ENCODE data around the gene MEGF11.

The MEGF11 gene

DNA sequence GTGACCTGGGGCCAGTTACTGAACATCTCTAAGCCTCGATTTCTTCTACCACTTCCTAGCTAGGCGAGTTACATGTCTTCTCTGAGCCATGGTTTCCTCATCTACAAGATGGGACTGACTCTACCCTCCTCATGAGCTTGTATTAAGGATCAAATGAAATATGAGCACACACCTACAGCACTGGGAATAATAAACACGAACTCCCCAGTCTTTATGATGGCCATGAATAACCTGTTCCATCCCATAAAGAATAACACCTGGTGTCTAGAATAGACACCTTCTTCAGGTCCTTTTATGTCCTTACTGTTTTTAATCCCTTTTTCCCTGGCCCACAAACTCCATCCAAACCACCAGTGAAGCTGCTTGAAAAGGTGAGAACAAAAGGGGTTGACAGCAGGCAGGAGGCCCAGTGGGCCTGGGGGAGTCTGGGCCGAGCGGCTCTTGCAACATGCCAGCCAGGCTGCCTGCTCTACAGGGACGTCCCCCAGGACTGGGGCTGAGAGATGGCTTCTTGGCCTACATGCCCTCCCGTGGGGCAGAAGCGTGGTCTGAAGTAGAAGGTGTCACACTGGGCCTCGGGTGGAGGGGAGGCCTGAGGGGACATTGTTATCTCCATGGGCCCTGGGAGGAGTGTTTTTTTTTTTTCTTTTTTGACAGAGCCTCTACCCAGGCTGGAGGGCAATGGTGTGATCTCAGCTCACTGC lies 206.1 kb downstream of the MEGF11 start:
- DNase-seq: no peak

DNA sequence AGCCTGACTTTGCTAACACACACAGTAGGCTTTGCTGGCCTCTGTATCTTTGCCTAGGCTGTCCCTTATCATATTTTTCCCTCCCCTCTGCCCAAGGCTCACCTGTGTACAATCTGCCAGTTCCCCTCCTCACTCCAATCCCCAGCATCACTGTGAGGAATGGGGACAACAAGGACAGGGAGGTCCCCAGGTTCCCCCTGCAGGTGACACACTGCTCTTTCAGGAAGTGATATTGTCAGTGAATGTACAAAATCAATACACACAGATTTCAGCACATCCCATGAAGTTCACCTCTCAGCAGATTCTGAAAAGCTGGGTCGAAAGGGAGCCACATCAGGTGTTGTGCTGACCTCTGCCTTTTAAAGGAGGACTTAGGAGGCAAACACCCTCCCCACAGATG lies 206.8 kb downstream of the MEGF11 start:
- no peak for DNase-seq

DNA sequence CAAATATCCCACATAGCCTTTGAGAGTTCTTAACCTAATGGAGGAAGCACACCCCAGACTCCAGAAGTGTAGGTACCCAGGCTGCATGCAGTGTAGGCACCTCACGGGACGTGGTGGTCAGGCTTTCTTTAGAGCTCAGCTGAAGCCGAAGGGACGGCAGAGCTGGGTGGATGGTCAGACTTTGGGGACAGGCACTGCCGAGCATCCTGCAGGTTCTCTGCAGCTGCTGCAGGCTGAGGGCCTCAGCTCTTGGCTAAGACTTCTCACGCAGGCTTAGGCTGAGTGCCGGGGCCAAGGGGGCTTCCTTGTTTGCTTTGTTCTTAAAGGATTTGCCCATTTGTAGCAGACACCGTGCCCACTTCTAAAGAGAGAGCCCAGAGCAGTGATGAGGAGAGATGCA lies 207.2 kb downstream of the MEGF11 start:
- DNase-seq: no peak

DNA sequence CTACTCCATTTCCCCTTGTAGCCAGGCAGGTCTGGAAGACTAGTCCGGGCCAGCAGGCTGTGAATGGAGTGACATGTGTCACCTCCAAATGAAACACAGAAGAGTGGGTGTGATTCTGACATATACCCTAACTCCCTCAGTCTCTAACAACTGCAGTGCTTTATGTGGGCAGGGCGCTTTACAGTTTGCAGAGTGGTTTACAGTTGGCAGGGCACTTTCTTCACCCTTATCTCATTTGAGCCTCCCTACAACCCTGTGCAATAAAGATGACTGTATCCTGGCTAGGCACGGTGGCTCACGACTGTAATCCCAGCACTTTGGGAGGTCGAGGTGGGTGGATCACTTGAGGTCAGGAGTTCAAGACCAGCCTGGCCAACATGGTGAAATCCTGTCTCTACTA lies 208.0 kb downstream of the MEGF11 start:
- no peak for DNase-seq

DNA sequence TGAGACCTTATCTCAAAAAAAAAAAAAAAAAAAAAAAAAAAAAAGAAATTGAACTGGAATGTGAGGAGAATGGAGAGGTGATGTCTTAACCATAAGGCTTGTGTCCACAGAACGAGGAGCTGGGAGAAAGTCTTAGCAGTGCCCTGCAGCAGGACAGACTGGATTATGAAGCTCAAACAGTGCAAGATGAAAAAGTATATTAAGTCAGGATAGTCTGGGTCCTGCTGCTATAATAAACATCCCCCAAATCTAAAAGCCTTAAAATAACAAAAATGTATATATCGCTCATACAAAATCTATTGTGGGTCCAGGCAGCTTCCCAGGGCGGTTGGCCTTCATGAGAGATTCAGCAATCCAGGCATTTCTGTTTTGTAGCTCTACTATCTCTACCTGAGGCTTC lies 208.7 kb downstream of the MEGF11 start:
- DNase-seq: no peak

DNA sequence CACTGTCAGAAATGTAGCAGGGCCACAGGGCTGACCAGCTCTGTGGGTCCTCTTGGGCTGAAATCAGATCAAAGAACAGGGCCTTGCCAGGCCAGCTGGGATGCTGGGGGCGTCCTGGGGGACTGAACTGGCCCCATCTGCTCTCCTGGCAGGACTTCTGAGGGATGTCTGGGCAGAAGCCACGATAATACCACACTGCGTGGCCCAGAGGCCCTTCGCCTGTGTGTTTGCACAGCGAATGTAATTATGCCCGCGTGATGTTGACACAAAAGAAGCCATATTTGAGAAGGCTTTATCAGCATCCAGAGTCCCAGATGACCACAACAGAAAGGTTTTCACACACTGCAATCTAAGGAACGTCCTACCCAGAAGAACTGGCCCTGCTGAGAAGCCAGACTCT lies 210.3 kb downstream of the MEGF11 start:
- DNase-seq: no peak

DNA sequence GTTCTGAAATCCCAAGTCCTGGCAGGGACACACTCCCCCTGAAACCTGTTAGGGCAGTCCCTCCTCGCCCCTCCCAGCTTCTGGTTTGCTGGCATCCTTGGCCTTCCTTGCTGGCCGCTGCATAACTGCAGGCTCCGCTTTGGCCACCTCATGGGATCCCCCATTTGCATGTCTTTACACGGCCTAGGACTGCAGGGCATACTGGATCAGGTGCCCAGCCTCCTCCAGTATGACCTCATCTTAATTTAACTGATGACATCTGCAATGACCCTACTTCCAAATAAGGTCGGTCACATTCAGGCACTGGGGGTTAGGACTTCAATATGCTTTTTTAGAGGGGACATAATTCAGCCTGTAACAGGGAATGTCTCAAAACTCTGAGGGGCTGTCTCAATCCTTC lies 210.9 kb downstream of the MEGF11 start:
- DNase-seq: no peak

DNA sequence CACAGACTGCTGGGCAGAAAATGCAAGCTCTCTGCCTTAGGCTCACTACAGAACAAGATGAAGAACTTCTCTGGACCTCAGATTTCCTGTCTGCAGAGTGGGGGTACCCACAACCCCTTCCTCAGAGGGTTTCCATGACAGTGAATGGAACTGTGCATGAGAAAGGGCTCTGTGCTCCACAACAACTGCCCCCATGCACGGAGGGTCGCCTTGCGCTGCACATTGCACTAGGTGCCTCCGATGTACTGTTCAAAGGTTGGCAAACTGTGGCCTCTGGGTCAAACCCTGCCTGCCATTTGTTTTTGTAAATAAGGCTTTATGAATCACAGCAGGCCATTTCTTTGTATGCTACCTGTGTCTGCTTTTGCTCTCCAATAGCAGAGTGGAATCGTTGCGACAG lies 212.3 kb downstream of the MEGF11 start:
- no peak for DNase-seq

DNA sequence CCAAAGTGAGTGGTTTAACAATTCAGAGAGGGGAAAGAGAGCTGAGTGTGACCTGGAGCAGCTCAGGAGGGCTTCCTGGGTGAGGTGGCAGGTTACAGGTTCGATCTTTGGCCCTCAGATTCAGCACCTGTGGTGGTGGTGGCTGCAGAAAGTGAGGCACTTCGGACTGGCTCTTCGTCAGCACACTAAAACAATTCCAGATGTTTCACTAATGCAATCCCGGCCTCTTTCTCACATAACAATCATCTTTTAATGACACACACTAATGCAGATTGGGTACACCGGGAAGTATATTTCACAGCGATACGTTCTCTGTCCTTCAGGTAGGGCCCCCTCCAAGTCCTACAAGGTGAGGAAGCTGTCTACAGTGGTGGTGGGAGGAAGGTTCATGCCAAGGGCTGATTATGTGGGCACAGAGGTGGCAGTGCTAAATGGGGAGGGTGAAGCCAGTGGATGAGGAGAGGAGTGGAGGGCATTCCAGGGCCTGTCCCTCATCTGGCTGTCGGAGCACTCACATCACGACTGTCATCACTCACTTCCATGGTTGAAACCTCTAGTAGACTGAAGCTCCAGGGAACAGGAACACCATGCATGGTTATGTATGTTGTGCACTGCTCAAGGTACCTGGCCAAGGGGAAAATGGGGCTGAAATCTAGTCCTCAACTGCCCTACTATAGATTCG lies 213.2 kb downstream of the MEGF11 start:
- DNase-seq: no peak

DNA sequence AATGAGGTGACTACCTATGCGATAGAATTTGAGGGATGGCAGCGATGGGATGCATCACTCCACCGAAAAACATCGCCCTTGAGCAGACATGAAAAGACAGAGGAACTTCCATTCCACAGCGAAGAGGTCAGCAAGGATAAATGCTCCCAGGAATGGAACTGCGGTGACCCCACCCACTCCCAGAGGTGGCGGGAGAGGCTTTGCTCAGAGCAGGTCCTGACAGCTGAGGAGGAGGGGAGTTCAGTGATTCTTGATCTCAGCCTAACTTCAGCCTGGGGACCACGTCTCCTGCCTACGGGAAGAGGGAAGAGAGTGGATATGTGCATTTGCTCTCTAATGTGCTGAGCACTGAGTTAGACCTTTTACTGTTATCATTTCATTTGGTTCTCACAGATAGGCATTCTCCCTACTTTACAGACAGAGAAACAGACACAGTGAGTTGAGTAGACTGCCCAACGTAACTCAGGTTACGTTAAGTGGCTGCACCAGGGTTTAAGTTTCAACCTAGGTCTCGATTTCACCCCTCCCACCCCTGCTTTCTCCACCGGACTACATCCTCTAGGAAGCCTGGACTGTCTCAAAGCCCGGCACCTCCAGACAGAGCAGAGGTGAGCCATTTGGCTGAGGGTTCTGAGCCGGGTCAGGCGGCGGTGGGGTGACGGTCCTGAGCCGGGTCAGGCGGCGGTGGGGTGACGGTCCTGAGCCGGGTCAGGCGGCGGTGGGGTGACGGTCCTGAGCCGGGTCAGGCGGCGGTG lies 214.3 kb downstream of the MEGF11 start:
- DNase-seq: no peak

DNA sequence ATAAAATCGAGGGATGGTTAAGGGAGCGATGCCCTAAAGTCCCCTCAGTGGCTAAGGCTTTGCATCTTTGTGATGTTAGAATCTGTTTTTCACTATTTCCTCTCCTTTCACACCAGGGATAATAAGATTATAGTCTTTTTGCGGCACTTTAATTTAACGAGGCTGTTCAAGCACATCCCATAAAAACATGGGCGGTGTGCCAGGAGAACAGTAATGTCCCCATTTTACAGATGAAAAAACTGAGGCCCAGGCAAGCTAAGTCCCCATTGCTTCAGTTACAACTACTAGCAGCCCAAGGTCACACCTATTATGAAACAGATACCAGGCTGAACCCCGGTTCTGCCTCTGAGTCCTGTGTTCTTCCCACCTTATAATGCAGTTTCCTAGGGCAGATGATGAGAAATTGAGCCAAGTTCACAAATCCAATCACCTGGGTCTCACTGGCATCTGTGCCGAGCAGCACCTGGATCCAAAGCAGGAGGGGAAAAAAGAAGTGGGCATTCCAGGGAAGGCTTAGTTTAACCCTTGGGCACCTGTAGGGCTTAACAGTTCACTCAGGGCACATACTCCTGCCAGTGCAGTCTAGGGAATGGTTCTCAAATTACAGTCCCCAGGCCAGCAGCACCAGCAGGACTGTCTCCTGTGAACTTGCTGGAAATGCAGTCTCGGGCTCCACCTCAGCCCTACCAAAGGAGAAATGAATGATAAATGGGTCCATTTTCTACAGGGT lies 215.0 kb downstream of the MEGF11 start:
- DNase-seq: no peak

DNA sequence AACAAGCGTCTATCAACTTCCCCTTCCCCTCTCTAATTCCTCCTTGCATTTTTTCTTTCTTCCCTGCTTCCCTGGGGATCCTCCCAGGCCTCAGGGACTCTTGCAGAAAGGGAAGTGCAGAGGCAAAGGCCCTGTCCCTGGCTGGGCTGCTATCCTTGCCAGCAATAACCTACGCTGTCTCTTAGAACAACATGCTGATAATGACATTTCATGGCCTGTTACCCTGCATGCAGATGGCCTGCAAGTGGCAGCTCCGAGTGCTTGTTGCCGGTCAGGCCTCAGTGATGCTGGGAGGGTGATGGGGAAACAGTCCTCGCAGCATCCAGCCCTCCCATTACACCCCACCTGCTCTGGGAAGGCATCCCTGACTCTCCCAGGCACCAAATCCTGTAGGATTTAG lies 216.7 kb downstream of the MEGF11 start:
- DNase-seq: no peak

DNA sequence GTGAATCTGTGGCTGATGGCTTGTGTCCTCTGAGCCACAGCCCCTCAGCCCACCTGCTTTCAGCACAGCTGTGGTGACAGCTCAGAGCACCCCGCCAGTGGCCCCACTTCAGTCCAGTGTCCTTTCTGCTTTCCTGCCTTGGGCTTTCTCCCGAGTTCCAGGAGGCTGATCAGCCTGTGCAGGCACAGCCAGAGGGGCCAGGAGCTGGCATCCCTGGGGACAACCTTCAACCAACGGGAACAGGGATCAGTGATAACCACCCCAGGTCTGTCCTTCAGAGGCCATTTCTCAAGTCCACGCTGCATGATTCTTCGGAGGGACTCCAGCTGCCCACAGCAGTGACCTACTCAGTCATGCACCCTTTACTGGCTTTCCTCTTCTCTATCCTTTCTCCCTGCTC lies 217.6 kb downstream of the MEGF11 start:
- no peak for DNase-seq

DNA sequence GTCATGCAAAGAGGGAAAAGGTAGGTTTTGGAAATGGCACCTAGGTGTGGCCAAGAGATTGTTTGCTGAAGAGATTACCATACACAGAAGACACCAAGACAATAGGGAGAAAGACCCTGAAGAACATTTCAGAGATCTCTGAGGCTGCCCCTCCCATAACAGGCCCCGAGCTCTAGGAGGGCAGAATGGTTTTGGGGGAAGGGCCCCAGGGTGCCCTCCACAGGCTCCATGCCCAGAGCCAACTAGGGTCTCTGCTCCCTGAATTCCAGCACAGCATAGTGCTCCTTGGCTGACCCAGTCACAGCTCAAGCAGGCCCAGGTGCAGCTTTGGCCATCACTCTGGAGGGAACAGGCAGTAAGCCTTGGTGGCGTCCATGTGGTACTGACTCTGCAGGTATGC lies 220.4 kb downstream of the MEGF11 start:
- no peak for DNase-seq

DNA sequence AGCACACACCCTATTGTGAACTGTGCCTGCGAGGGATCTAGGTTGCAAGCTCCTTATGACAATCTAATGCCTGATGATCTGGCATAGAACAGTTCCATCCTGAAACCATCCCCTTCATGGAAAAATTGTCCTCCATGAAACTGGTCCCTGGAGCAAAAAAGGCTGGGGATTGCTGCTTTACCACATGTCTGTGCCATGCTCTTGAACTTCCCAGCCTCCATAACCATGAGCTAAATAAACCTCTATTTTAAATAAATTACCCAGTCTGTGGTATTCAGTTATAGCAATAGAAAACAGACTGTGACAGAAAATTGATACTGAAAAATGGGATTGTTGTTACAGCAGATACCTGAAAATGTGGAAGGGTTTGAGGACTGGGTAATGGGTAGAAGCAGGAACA lies 221.5 kb downstream of the MEGF11 start:
- no peak for DNase-seq

DNA sequence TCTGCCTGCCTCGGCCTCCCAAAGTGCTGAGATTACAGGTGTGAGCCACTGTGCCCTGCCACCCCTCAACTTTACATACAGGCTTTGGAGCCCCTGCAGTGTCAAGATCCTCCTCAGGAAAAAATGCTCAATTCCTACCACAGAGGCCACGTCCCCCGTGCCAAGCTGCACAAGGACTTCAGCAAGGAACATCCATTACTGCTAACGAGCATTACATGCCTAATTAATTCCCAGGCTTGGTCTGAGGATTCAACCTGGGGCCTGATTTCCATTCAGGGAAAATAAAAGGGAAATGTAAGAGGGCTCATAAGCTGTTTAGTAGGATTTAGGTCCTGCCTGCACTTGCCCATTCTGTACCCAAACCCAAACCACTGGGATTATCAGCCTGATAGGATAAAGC lies 222.9 kb downstream of the MEGF11 start:
- DNase-seq: no peak

DNA sequence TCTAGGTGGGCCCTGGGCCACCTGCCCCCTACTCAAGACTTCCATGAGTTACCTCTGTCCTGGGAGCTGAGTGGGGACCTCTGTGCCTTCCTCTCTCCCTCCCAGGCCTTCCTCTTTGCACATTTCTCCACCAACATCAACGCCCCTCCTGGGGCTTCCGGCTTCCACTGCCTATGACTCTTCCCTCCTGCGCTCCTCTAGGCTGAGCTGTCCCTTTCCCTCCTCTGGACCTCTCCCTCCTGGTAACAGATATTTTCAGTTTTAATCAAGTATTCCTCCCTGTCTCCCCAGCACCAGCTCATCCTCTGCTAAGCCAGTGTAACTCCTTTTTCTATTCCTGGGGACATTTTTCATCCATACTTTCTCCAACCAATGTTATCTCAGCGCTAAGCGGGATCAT lies 223.9 kb downstream of the MEGF11 start:
- DNase-seq: no peak

DNA sequence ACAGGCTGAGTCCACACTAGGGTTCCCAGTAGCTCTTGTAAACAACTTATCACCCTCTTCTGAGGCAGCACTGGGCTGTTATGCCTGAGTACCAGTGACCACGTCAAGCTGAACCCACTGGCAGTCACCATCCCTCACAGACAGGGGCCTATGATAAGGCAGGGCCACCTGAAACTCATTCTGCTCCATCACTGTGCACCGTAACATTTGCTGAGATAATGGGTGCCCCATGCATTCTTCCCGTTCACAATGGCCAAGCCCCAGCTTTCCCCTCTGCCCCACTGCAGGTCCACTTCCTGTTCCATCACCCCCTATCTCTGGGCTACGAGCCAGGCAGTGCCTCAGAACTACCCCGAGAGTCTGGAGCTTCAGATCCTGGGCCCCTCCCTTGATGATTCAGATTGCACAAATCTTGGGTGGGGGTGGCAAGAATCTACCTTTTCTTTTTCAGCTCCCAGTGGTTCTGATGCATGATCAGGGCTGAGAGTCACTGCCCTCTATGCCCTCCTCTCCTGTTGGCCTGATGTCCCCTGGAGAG lies 226.2 kb downstream of the MEGF11 start:
- DNase-seq: no peak

DNA sequence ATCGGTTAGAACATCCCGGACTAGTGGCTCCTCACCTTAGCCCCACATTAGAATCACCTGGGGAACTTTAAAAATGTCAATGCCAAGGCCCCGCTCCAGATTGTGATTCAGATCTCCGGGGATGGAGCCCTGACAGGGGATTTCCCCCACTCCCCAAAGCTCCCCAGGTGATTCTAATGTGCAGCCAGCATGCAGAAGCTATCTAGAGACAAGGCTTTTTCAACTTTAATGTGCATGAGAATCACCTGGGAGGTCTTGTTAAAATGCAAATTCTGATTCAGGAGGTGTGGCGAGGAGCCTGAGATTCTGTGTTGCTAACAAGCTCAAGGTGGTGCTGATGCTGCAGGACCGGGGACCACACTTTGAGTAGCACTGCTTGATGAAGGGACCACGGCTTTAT lies 227.6 kb downstream of the MEGF11 start:
- no peak for DNase-seq

DNA sequence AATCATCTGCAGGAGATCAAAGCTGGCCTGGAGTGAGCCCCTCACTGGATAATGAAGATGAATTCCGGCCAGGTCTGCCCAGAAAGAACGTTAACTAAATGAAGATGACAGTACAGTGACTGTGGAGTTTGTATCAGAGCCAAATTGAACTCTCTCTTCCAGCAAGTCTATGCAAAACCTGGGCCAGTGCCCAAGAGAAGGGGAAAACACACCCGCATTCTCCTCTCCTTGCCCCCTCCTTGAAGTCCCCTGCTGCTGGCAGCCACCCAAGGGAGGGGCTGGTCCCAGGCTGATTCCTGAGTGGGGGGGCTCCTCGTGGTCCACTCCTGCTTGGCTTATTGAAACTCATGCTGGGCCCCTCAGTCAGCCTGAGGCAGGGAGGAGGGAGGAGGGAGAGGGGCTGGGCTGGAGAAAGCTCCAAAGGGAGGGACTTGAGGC lies 228.5 kb downstream of the MEGF11 start:
- no peak for DNase-seq

DNA sequence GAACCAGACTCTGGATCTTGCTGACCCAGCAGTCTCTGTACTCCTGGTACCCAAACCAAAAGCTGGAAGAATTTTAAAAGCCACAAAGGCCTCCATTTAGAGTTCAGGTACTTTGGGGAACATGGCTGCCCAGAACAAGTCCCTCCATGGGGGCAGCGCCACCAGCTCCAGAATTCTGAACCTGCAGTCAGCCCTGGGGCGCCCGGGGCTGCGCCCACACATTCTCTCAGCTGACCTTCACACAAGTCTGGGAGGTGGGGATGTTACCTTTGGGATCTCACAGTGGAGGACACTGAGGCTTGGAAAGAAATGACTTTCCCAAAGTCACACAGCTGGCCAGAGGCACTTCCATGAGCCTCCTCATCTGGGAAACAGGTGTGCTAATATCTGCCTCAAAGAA lies 229.4 kb downstream of the MEGF11 start:
- no peak for DNase-seq

DNA sequence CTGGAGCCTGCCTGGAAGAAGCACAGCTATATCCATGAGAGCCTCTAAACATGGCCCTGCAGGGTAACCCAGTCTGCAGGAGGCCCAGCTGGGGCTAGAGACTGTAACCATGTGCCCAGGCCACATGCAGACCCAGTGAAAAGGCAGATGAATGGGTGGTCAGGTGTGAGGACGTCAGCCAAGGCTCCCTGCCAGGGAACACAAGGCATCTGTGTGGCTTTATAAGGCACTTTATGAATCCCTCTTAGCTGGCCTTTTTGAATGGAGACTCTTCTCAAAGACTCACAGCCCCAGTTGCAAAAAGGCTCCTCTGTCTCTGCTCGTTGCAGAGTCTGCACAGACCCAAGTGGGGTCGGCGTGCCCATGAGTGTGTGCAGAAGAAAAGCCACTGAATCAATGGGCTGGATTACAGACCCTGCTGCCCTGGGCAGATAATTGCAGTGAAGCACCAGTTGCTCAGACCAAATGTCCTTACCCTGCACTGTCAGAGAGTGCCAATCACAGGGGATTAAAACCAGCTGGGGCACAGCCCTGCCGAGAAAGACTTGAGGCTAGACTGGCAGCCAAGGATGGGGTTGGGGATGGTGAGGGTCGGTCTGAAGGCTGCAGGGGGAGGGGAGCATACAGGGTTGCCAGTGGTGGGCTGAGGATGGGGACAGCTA lies 230.1 kb downstream of the MEGF11 start:
- no peak for DNase-seq

DNA sequence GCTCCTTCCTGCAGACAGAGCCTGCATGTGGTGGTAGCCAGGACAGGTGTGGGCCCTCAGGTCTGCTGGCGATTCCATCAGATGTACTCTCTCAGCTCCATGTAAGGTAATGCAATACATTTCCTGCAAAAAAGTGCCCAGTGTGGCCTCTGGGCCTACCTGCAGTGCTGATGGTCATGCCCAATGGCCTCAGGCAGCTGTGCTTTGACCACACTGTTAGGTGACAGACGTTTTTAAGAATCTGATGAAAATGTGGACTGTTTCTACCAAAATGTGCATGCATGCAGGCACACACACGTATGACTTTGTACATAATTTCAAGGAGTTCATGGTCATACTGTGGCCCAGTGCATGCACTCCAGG lies 231.4 kb downstream of the MEGF11 start:
- no peak for DNase-seq

Measured in activated T-cell treated with anti-CD3 and anti-CD28 coated beads, Interleukin-2, amount 50 U/mL, for 1 hour (primary cell).